HG02588 (cell line): ENCODE data around the gene CTBP1.
"Not testable (repeated sequence)": the region's sequence is repeated elsewhere in the genome, so short reads cannot be mapped to it uniquely, and the experiment has no call there.

Source experiments
- ATAC-seq: cut with Tn5 transposase; IDR thresholded peaks from one replicate; pipeline ENCODE4 v1.9.1; 2021; ENCODE audit warnings: mild to moderate bottlenecking, moderate library complexity; ENCODE audit not compliant: unreplicated experiment

CTBP1 gene

GRCh38 chr4:1248245-1249147 lies at the start of gene CTBP1:
CTBP1 (minus strand) TSS chr4:1249130; CDS start chr4:1241331, 7,799 bp downstream.
- ATAC-seq = peak; percentile 41

- ATAC-seq = no peak
Measured at GRCh38 chr4:1298461-1298860, 49.5 kb upstream of the CTBP1 start.

GRCh38 chr4:1297456-1298325 lies 48.8 kb upstream of the CTBP1 start:
- ATAC-seq = no peak

- no peak for ATAC-seq
Measured at GRCh38 chr4:1297023-1297395, 48.1 kb upstream of the CTBP1 start.

GRCh38 chr4:1296324-1297022 lies 47.5 kb upstream of the CTBP1 start:
- no peak for ATAC-seq

- ATAC-seq = no peak
Measured at GRCh38 chr4:1295405-1296055, 46.6 kb upstream of the CTBP1 start.

GRCh38 chr4:1294891-1295290 lies 46.0 kb upstream of the CTBP1 start:
- no peak for ATAC-seq

- no peak for ATAC-seq
Measured at GRCh38 chr4:1294424-1294823, 45.5 kb upstream of the CTBP1 start.

GRCh38 chr4:1293991-1294390 lies 45.1 kb upstream of the CTBP1 start:
- no peak for ATAC-seq

- no peak for ATAC-seq
Measured at GRCh38 chr4:1293531-1293941, 44.6 kb upstream of the CTBP1 start.

- not testable (repeated sequence) for ATAC-seq
Measured at GRCh38 chr4:1292703-1293011, 43.7 kb upstream of the CTBP1 start.

GRCh38 chr4:1291996-1292702 lies 43.2 kb upstream of the CTBP1 start:
- ATAC-seq = no peak

- no peak for ATAC-seq
Measured at GRCh38 chr4:1291091-1291490, 42.2 kb upstream of the CTBP1 start.

GRCh38 chr4:1290165-1290977 lies 41.4 kb upstream of the CTBP1 start:
- ATAC-seq = peak; percentile 4

- peak; percentile 88 for ATAC-seq
Measured at GRCh38 chr4:1289207-1290164, 40.6 kb upstream of the CTBP1 start, which contains the start of gene MAEA. MAEA (plus strand) TSS chr4:1289891; CDS start chr4:1289914, 23 bp downstream.

GRCh38 chr4:1288786-1289185 lies 39.9 kb upstream of the CTBP1 start:
- no peak for ATAC-seq

GRCh38 chr4:1285790-1286553 lies 37.0 kb upstream of the CTBP1 start:
- ATAC-seq = no peak
